HUES6 (cell line): ENCODE results near the gene FOXE1.
A peak's percentile ranks its signal among the peaks of the same experiment; 100 is the strongest.

Experiments
- H3K27ac ChIP-seq: 2 replicates; pipeline ENCODE4 v1.7.0; 2013; ENCODE audit warnings: low read depth, mild to moderate bottlenecking, low read length, inconsistent platforms
- H3K27me3 ChIP-seq: 2 replicates; pipeline ENCODE4 v1.6.1; 2013; ENCODE audit warnings: low read length; ENCODE audit not compliant: control insufficient read depth, insufficient read depth
- H3K36me3 ChIP-seq: 2 replicates; pipeline ENCODE4 v1.6.1; 2013; ENCODE audit warnings: low read length; ENCODE audit not compliant: control insufficient read depth, insufficient read depth
- H3K4me1 ChIP-seq: 2 replicates; pipeline ENCODE4 v1.6.1; 2013; ENCODE audit warnings: low read length; ENCODE audit not compliant: control insufficient read depth, insufficient read depth
- H3K4me3 ChIP-seq: 2 replicates; pipeline ENCODE4 v1.5.1; 2013; ENCODE audit warnings: low read depth, low read length
- H3K9ac ChIP-seq: one replicate; pipeline ENCODE4 v1.6.1; 2013; ENCODE audit warnings: mild to moderate bottlenecking, low read length
- H3K9me3 ChIP-seq: 2 replicates; pipeline ENCODE4 v1.6.1; 2013; ENCODE audit warnings: low read depth, low read length; ENCODE audit not compliant: control insufficient read depth, insufficient read depth

The FOXE1 gene

GRCh38 chr9:97853056-97853843 lies at the start of gene FOXE1:
Gene FOXE1 (plus strand): TSS chr9:97853226. CDS start chr9:97853915, 689 bp downstream.
- Histone ChIP-seq H3K4me1 (peaks cover 36% of the 10 kb centered on the region), H3K36me3 (no peaks in the 10 kb centered on the region), H3K27ac (no peak within 1 kb of the TSS), H3K9me3 (no peaks in the 10 kb centered on the region), H3K27me3 (peaks cover 100% of the 10 kb centered on the region), H3K4me3 (peak within 1 kb of the TSS; percentile 57), H3K9ac (no peak within 1 kb of the TSS)

GRCh38 chr9:97804059-97804365 lies 49.0 kb upstream of the FOXE1 start:
- Histone ChIP-seq H3K9me3 (no peaks in the 10 kb centered on the region), H3K9ac (peak overlapping the region; percentile 76), H3K4me1 (peaks cover 19% of the 10 kb centered on the region), H3K36me3 (no peaks in the 10 kb centered on the region), H3K4me3 (peak overlapping the region; percentile 69), H3K27me3 (peaks cover 42% of the 10 kb centered on the region), H3K27ac (peak overlapping the region; percentile 77; the same call in 1 of the 2 replicates)

- Histone ChIP-seq H3K4me1 (peaks cover 34% of the 10 kb centered on the region), H3K27me3 (peaks cover 52% of the 10 kb centered on the region), H3K9me3 (no peaks in the 10 kb centered on the region), H3K9ac (no peak overlapping the region), H3K36me3 (no peaks in the 10 kb centered on the region), H3K27ac (no peak overlapping the region), H3K4me3 (no peak overlapping the region)
Observed at GRCh38 chr9:97806721-97807120, 46.3 kb upstream of the FOXE1 start.

- no peak overlapping the region for H3K9ac ChIP-seq
- no peak overlapping the region for H3K4me3 ChIP-seq
- H3K27me3 ChIP-seq = peaks cover 52% of the 10 kb centered on the region
- no peaks in the 10 kb centered on the region for H3K9me3 ChIP-seq
- H3K36me3 ChIP-seq = no peaks in the 10 kb centered on the region
- no peak overlapping the region for H3K27ac ChIP-seq
- peaks cover 34% of the 10 kb centered on the region for H3K4me1 ChIP-seq
Observed at GRCh38 chr9:97807681-97808080, 45.3 kb upstream of the FOXE1 start.

GRCh38 chr9:97808415-97808814 lies 44.6 kb upstream of the FOXE1 start:
- Histone ChIP-seq H3K27ac (no peak overlapping the region), H3K9ac (no peak overlapping the region), H3K9me3 (no peaks in the 10 kb centered on the region), H3K27me3 (peaks cover 52% of the 10 kb centered on the region), H3K36me3 (no peaks in the 10 kb centered on the region), H3K4me3 (no peak overlapping the region), H3K4me1 (peaks cover 34% of the 10 kb centered on the region)

- Histone ChIP-seq H3K9ac (peak overlapping the region; percentile 27), H3K36me3 (no peaks in the 10 kb centered on the region), H3K9me3 (no peaks in the 10 kb centered on the region), H3K4me3 (no peak overlapping the region), H3K27ac (no peak overlapping the region), H3K4me1 (peaks cover 33% of the 10 kb centered on the region), H3K27me3 (peaks cover 50% of the 10 kb centered on the region)
Observed at GRCh38 chr9:97808972-97809371, 44.1 kb upstream of the FOXE1 start.

- H3K9ac ChIP-seq = no peak overlapping the region
- no peak overlapping the region for H3K27ac ChIP-seq
- H3K27me3 ChIP-seq = peaks cover 42% of the 10 kb centered on the region
- H3K4me3 ChIP-seq = no peak overlapping the region
- peaks cover 30% of the 10 kb centered on the region for H3K4me1 ChIP-seq
- no peaks in the 10 kb centered on the region for H3K9me3 ChIP-seq
- no peaks in the 10 kb centered on the region for H3K36me3 ChIP-seq
Observed at GRCh38 chr9:97809666-97810344, 43.2 kb upstream of the FOXE1 start.

- H3K4me3 ChIP-seq = no peak overlapping the region
- H3K27me3 ChIP-seq = peaks cover 29% of the 10 kb centered on the region
- H3K9ac ChIP-seq = no peak overlapping the region
- H3K27ac ChIP-seq = no peak overlapping the region
- no peaks in the 10 kb centered on the region for H3K9me3 ChIP-seq
- H3K36me3 ChIP-seq = no peaks in the 10 kb centered on the region
- peaks cover 30% of the 10 kb centered on the region for H3K4me1 ChIP-seq
Observed at GRCh38 chr9:97811533-97812246, 41.3 kb upstream of the FOXE1 start.

- Histone ChIP-seq H3K9ac (no peak overlapping the region), H3K27ac (no peak overlapping the region), H3K4me1 (peaks cover 30% of the 10 kb centered on the region), H3K27me3 (peaks cover 24% of the 10 kb centered on the region), H3K36me3 (no peaks in the 10 kb centered on the region), H3K4me3 (no peak overlapping the region), H3K9me3 (no peaks in the 10 kb centered on the region)
Observed at GRCh38 chr9:97812247-97812543, 40.8 kb upstream of the FOXE1 start.

GRCh38 chr9:97813072-97813471 lies 40.0 kb upstream of the FOXE1 start:
- Histone ChIP-seq H3K4me3 (no peak overlapping the region), H3K4me1 (peaks cover 24% of the 10 kb centered on the region), H3K9ac (no peak overlapping the region), H3K36me3 (no peaks in the 10 kb centered on the region), H3K9me3 (no peaks in the 10 kb centered on the region), H3K27me3 (peaks cover 23% of the 10 kb centered on the region), H3K27ac (no peak overlapping the region)

- H3K9ac ChIP-seq = no peak overlapping the region
- H3K27ac ChIP-seq = no peak overlapping the region
- H3K4me3 ChIP-seq = no peak overlapping the region
- H3K9me3 ChIP-seq = no peaks in the 10 kb centered on the region; the same call in 1 of the 2 replicates
- no peaks in the 10 kb centered on the region for H3K36me3 ChIP-seq
- H3K27me3 ChIP-seq = peaks cover 28% of the 10 kb centered on the region
- peaks cover 3% of the 10 kb centered on the region; the same call in 1 of the 2 replicates for H3K4me1 ChIP-seq
Observed at GRCh38 chr9:97819735-97820134, 33.3 kb upstream of the FOXE1 start.
